Adipose tissue (tissue), 3 donors: Measurements from ENCODE around the gene PMPCA. TPM values are rescaled to one million over a fixed set of nuclear protein-coding genes. Genes with fewer than 3 reads are reported as not detected.

ENCODE experiments used
- H3K27ac ChIP-seq: one replicate; pipeline ENCODE4 v1.5.1; 2013; ENCODE audit warnings: low read depth, low read length
- WGBS, 3 donors: extraction: QIAGEN DNeasy Blood & Tissue Kit; methylation state at CpG; one replicate each; pipeline ENCODE4 v1.1.7; 2013; 5-methylcytosine and 5-hydroxymethylcytosine counted together
- polyA plus RNA-seq, 3 donors: library from polyadenylated mRNA; stranded (reverse); fragments of 200-250 nt; gene quantifications; one replicate each; pipeline ENCODE4 v1.2.3, GENCODE V29; 2013
- donor health status: healthy with polysubstance abuse.
- donor health status: Bipolar disorder and iron deficiency.
- donor health status: healthy.

The PMPCA gene
- polyA plus RNA-seq, 3 donors: 22.1 to 63.6 (median 22.9) TPM

DNA sequence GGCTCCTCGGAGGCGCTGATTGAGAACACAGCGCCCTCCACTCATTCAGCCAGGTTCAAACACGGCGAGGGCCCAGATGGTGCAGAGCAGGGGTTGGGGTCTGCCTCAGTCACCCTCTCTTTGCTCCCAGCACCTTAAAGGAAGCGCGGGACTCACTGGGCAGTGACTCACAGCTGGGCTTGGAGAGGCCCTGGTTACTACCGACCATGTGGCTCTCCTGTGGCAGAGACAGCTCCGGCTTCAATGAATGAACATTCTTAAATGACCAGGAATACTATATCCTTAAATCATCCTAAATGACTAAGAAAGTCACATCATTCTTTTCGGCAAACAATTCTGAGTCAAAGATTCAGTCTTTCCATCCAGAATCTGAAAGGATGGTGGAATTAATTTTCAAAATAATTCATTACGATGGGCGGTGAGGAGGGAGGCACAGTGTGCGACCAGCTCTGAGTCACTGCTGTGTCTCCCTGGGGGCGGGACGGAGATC, 30.8 kb downstream of the PMPCA start:
- H3K27ac ChIP-seq: no peak overlapping the region
- 83 to 90% (median 87%) methylated on average over 15 of the region's 15 CpGs for WGBS, 3 donors

DNA sequence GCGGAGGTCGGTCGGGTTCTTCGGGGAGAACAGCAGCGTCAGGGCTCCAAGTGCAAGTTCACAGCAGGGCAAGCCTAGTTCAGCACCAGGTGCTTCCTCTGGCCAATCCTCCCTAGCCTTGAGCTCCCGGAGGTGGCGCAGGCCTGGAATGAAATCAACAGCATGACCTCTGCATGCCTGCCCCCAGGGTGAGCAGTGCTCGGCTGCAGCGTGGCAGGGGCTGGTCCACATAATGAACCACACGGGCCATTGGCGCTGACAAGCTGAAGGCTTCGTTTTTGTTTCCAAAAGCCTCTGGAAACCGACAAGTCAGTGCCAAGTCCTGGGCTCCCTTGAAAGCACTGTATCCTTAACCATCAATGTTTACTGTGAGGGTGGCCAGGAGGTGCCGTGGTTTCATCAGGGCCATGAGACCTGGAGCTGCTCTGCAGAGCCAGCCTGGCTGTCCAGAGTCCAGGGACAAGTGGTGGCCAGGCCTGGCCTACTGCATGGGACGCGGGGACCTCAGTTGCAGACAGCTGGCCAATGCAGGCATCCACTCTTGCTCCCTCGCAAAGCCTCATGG, 31.3 kb downstream of the PMPCA start:
- no peak overlapping the region for H3K27ac ChIP-seq
- WGBS, 3 donors: 74 to 80% (median 79%) methylated on average over 17 of the region's 17 CpGs

DNA sequence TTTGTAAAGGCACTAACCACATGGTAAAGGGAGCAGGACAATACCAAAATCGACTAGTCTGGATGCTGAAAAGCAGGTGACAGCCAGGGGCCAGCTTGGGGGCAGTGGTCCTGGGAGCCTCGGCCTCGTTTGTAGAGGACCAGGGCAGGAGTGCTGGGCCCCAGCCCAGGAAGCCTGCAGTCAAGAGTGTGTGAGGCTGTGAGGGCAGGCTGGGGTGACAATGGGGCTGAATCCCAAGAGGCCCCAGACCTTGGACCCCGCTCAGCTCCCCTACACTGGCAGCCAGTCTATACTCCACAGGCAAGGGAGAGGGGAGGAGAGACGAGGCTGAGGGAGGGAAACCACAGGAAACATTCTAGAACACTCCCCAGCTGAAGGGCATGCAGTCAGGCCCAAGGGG, 31.8 kb downstream of the PMPCA start:
- no peak overlapping the region for H3K27ac ChIP-seq
- 75 to 86% (median 86%) methylated on average over 4 to 5 of the region's 5 CpGs for WGBS, 3 donors

DNA sequence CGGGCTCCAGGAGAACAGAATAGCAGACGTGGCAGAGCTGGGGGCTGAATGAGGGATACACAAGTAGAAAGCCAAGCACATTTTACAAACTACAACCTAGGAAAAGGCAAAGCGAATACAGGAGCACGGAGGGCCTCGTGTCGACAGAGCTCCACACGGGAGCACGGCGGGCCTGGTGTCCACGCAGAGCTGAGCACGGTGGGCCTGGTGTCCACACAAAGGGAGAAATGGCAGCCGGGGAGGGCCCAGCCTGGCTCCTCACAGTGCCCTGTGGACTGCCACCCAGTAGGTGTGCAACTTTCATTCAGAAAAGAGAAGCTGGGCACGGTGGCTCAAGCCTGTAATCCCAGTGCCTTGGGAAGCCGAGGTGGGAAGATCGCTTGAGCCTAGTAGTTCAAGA, 32.6 kb downstream of the PMPCA start:
- WGBS, 3 donors: 89 to 95% (median 92%) methylated on average over 15 of the region's 15 CpGs
- no peak overlapping the region for H3K27ac ChIP-seq

DNA sequence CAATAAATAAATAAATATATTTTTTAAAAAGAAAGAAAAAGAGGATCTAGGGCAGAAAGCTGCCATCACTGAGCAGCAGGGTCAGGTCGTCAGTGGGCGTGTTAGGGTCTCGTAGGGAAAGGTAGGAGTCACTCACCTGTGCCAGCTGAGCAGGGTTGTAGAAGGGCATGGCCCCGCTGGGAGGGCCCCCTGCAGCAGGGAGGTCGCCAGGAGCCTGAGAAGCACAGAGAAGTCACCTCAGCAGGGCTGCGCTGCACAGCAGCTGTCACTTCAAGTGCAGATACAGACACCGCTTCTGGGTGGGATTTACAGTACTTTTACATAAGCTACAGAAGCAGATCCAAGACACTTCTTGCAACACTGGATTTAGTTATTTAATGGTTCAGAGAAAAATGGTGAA, 33.2 kb downstream of the PMPCA start:
- 91 to 95% (median 93%) methylated on average over 7 of the region's 7 CpGs for WGBS, 3 donors
- H3K27ac ChIP-seq: no peak overlapping the region

DNA sequence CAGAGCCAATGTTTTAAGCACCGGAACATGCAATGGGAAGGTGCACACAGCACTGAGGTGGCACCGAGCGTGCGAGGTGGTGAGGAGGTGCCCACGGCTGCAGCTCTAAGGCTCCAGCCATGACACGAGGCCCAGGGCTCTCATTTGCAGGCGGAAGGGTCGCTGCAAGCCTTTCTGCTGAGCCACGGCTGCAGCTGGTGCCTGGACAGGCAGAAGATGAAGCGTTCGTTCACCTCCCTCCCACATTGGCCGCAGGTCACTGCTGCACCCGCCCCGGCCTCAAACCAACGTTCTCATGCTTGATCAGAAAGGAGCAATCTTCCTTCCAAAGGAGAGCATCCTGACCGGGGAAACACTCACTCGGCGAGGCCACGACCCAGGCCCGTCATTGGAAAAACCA, 33.6 kb downstream of the PMPCA start:
- WGBS, 3 donors: 89 to 93% (median 91%) methylated on average over 20 of the region's 20 CpGs
- no peak overlapping the region for H3K27ac ChIP-seq

DNA sequence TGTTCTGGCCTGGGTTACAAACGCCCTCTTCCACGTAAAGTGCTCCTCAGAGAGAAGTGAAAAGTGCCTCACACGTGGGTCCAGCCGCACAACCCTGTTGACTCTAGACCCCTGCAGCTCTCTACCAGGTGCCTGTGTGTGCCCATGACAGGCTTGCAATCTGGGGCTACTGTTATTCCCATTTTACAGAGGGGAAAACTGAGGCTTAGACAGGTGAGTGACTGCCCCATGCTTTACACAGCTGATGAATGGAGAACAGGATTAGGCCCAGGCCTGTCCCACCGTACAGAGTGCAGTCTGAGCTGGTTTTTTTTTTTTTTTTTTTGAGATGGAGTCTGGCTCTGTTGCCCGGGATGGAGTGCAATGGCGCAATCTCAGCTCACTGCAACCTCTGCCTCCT, 35.3 kb downstream of the PMPCA start:
- WGBS, 3 donors: 79 to 88% (median 83%) methylated on average over 7 of the region's 7 CpGs

DNA sequence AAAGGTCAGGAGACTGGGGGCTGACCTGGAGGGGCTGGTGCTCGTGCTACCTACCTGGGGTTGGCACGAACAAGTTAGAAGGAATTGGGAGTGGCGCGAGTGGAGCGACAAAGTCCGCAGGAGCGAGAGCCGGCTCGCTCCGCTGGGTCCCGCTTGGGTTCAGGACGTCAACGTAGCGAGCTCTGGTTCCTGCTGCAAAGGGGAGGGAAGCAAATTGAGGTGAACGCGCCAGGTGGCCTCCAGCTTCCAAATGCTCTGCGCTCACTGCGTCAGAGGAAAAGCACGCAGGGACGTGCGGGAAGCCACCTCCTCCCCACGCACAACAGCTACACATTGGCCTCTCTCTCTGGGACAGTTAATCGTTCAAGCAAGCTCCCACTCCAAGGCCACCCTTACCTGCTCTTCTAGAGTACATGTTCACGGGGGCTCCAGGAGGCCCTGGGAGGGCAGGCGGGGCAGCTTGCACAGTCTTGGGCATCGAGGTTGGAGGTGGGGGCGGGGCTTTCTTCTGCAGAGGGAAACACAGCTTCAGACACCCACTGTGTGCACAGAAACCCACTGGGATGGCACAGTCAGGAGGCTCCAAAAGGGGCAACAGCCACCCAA, 36.8 kb downstream of the PMPCA start:
- 93 to 95% (median 95%) methylated on average over 27 of the region's 27 CpGs for WGBS, 3 donors

More for the DNA sequence above, 35.3 kb downstream of the PMPCA start:
- H3K27ac ChIP-seq: no peak overlapping the region

DNA sequence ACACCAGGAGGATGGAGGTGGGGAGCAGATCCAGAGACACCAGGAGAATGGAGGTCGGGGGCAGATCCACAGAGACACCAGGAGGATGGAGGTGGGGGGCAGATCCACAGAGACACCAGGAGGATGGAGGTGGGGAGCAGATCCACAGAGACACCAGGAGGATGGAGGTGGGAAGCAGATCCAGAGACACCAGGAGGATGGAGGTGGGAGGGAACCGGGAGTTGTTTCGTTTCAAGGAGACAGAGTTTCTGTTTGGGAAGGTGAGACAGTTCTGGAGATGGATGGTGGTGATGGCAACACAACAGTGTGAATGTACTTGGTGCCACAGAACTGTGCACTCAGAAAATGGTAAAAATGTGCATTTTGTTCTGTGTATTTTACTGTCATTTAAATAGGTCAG, 38.2 kb downstream of the PMPCA start:
- no peak overlapping the region for H3K27ac ChIP-seq
- WGBS, 3 donors: 88 to 91% (median 89%) methylated on average over 3 of the region's 3 CpGs

More for the DNA sequence above, 36.8 kb downstream of the PMPCA start:
- no peak overlapping the region for H3K27ac ChIP-seq

DNA sequence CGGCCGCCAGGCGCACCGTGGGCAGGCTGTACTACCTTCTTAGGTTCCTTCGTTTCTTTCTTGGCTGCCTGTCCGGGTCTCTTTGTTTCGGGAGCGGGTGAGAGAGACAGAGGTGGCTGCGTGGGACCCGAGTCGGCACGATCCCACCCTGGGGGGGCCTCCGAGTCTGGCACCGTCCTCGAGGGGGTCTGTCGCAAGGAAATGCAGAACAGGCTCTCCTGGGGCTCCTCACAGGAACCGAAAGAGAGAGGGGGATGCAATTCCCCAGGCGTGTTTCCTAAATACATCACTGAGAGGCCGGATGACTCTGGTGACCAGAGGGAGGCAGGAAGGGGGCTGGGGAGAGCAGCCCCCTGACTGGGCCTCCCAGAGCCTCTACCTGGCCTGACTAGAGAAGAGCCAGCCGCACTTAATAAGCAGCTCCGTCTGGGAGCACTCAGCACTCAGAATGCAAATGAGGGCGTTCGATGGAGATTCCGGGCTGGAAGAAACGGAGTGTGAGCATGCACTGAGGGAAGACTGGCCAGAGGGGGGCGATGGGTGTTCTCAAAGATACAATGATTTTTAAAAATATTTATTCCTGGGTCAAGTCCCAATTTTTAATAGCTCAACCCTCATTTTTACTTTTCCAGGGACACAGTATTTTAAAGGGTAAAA, 40.9 kb downstream of the PMPCA start:
- no peak overlapping the region for H3K27ac ChIP-seq
- WGBS, 3 donors: 87 to 90% (median 89%) methylated on average over 26 of the region's 26 CpGs

DNA sequence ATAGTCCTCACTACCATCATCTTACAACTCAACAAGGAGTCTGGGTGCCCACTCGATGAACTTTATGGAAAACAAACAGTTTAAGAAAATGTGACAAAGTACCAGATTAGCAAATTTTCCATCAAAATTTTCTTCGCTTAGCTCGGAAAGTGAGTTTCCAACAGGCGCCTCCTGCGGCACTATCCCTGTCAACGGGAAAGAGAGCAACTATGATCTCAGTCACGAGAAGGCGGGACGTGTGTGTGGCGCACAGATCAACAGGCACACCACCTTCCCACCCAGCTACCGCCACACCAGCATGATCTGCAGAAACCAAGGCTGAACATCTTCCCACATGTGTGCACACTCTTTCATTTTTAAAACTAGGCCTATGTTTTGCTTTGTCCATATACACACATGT, 42.9 kb downstream of the PMPCA start:
- no peak overlapping the region for H3K27ac ChIP-seq
- 90 to 94% (median 92%) methylated on average over 11 of the region's 11 CpGs for WGBS, 3 donors

DNA sequence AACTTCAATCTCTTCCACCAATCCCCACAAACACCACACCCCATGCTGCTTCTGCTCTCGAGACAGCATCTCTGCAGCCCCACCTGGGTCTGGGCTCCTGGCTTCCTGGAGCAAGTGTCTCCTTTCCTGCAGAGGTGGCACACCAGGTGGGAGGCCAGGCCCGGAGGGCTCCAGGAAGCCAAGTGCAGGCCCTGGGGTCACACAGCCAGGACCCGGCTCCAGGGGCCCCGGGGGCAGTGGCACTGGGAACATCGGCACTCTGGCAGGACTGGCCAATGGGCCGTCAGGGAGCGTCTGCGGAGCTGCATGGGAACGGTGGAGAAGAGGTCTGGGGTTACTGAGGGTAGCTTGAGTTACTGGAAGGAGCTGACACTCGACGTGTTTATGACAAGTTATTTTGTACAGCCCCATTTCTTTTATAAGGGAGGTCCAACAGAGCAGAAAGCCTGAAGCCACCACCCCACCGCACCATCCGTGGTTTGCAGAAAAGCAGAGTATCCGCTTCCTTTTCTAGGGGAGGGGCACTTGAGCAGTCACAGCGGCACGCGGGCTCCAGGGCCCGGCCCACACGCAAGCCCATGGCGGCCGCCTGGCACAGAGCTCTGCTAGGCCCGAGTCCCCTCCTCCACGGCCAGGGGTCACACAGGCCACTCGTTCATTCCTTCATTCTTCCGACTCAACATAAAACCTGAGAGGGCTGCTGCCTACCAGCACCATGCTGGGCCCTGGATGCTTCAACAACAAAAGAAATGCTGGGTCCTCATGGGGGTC, 43.8 kb downstream of the PMPCA start:
- H3K27ac ChIP-seq: no peak overlapping the region
- WGBS, 3 donors: 89 to 92% (median 90%) methylated on average over 25 of the region's 25 CpGs

DNA sequence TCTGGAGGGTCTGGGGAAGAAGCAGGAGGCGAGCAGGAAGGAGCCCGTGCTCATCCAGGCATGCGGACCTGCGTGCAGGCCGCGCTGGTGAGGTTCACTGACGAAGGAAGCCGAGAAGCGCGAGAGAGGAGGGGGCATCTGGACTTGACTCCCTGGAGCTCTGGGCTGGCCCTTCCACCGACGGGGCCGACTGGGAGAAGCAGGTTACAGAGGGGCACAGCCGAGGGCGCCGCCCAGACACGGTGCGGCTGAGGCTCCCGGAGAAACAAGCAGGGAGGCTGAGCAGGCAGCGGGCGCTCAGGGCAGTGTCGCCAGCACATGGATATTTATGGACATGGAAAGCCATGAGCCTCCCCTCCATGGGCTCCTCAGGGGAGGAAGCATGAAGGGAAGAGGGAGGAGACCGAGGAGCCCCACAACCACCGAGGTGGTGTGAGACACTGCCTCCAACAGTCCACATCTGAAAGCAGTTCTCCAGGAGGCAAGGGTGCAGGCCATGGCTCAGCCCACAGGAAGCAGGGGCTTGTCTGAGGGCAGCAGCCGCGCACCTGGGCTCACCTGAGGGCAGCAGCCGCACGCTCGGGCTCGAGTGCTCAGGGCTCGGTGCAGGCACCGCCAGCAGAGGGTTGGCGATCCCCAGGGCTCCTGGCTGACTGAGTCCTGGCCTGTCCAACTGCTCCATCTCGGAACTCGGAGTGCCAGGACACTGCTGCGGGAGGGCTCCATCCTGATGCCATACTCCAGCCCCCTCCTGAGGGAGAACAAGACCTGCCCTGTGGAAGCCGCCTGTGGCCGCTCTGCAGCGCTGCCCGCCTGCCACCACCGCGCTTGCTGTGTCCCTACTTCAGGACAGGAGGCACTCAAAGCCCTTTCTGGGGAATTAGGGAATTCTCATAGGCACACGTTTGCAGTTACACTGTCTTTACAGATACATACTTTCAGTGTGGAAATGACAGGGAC, 44.9 kb downstream of the PMPCA start:
- no peak overlapping the region for H3K27ac ChIP-seq
- 94% methylated on average over 41 to 43 of the region's 43 CpGs for WGBS, 3 donors

DNA sequence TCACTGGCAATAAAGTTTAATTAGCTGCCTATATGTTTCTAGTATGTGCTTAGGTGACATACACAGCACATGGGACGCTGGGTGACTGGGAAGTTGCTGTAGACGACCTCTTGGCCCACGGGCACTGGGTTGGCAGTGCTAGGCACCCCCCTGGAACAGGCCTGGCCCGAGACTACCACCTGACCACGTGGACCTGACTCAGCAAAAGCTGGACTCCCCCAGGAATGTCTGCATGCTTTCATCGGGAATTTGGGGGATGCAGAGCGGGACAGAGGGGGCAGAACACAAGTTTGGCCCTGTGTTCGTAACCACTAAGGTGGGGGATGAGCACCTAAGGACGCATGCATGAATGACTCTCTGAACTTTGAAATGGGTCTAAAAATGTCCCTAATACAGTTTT, 45.8 kb downstream of the PMPCA start:
- no peak overlapping the region for H3K27ac ChIP-seq
- 85 to 92% (median 86%) methylated on average over 9 of the region's 9 CpGs for WGBS, 3 donors

DNA sequence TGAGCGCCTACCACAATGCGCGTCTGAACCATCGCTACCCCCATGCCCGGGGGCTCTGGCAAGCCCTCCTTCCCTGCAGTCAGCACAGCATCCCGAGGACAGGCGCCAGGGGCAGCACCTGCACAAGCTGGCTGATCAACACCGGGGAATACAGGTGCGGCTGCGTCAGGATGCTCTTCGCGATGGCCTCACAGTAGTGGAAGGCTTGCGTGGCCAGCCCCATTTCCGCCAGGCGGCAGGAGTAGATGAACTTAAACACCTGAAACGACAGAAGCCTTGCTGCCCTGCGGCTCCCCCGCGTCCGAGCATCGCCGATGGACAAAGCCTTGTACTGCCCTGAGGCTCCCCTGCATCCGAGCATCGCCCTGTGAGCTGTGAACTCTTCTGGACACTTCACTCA, 46.9 kb downstream of the PMPCA start:
- 95% methylated on average over 24 of the region's 24 CpGs for WGBS, 3 donors
- H3K27ac ChIP-seq: no peak overlapping the region

DNA sequence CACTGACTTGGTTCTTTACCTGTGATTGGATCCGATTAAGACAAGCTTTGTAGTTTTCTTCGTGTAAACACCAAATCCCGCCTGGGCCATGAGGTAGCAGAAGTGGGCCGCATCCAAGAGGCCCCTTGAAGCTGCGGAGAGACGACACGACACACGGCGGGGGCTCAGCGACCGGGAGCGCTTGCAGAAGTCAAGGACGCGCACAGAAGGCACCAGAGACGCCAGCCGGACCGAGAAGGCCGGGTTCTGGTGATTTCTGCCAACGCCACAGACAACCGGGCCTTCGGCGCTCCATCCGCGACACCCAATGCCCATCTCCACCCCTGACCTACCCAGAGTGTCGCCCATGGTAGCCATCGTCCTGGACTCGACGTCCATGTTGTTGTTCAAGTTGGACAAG, 49.0 kb downstream of the PMPCA start:
- no peak overlapping the region for H3K27ac ChIP-seq
- WGBS, 3 donors: 95 to 97% (median 97%) methylated on average over 28 of the region's 28 CpGs

DNA sequence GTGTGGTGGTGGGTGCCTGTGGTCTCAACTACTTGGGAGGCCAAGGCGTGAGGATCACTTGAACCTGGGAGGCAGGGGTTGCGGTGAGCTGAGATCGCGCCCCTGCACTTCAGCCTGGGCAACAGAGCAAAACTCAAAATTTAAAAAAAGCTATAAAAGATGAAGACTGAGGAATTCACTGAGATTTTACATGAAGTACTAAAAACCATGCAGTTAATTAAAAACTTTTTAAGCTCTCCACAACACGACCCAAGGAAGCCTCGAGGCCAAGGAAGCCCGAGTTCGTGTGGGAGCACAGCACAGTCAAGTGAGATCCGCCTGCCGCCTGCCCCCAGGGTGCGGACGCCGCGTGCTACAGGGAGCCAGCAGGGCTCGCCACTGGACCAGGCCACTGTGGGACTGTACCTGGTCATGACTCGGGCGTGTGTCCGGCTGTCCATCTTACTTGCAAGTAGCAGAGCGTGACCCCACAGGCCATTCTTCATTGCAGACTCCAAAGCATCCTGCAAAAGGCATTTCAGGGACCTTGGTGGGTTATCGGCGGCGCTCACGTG, 50.4 kb downstream of the PMPCA start:
- 95 to 96% (median 96%) methylated on average over 23 of the region's 23 CpGs for WGBS, 3 donors

DNA sequence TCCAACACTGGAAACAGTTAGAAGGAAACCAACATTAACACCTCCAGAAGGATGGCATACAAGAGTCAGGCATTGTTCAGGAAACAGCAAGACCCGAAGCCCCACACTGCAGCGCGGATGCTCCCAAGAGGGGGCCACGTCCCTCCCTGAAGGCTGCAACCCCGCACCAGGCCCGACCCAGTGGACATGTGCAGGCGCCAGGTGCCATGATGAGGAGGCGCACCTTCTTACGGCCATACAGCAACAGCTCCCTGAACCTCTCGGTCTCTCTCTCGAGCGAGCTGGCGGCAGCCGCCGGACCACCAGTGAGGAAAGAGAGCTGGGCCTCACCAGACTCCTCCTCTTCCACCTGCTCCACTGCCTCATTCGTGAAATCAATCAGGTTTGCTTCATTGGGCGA, 52.2 kb downstream of the PMPCA start:
- WGBS, 3 donors: 90 to 91% (median 90%) methylated on average over 17 of the region's 17 CpGs
- H3K27ac ChIP-seq: no peak overlapping the region

More for the DNA sequence above, 50.4 kb downstream of the PMPCA start:
- H3K27ac ChIP-seq: no peak overlapping the region
